HCT116 (cell line): Measurements from ENCODE around the gene TMTC2. TPM values are rescaled to one million over a fixed set of nuclear protein-coding genes. Genes with fewer than 3 reads are reported as not detected.

Experiments
- ATAC-seq: fragments of 200-7000 bp; cut with Tn5 transposase; 2 replicates; pipeline ENCODE4 v1.9.1; 2020; ENCODE audit warnings: mild to moderate bottlenecking, moderate library complexity
- BruUV-seq: library from RNA; stranded (reverse); fragments of 400-500 nt; replicated peaks from 2 replicates; lab custom pipeline; 2021; lab: Mats Ljungman, UMichigan
- CTCF ChIA-PET: fragments of 300-600 bp; sonication (Branson Sonifier 250); formaldehyde crosslinking; loops from one replicate; lab custom pipeline; 2021; ENCODE audit warnings: antibody characterized with exemption; lab: Charles Lee
- POLR2A ChIA-PET: fragments of 300-600, 350-600 bp; sonication (Branson Sonifier 250); formaldehyde crosslinking; loops from one replicate; lab custom pipeline; 2021; ENCODE audit warnings: antibody characterized with exemption; lab: Charles Lee
- RAD21 ChIA-PET, 2 experiments: fragments of 300-600 bp; sonication (Branson Sonifier 250); formaldehyde crosslinking; loops; one replicate each; lab custom pipeline; 2023; ENCODE audit warnings: low total read pairs in 2 of 2; ENCODE audit not compliant: uncharacterized antibody in 2 of 2, unreplicated experiment in 2 of 2, low non-redundant PET in 1 of 2; lab: Charles Lee
- DNase-seq: peaks from one replicate; pipeline ENCODE4 v3.0.0-alpha.2; 2010; ENCODE audit warnings: low read depth, low spot score
- H2AFZ ChIP-seq: fragments of 200-600 bp; shearing (Covaris generic), sonication (generic); 2 replicates; pipeline ENCODE4 v1.6.1; 2017; ENCODE audit warnings: low read depth, mixed run types, mixed read lengths, antibody characterized with exemption, low read length; ENCODE audit not compliant: poor library complexity, severe bottlenecking
- H3K27ac ChIP-seq: 2 replicates; pipeline ENCODE4 v1.5.1; 2012; ENCODE audit warnings: low read depth, low read length
- H3K27me3 ChIP-seq: fragments of 200-600 bp; sonication (generic); 2 replicates; pipeline ENCODE4 v1.6.1; 2016; ENCODE audit warnings: mixed run types, low read length, mixed read lengths; ENCODE audit not compliant: insufficient read depth
- H3K36me3 ChIP-seq, 2 experiments: fragments of 200-500 bp in 1 of 2; fragments of 200-600 bp in 1 of 2; sonication (Bioruptor generic) in 1 of 2; sonication (generic) in 1 of 2; 2 replicates each; pipeline versions ENCODE4 v1.5.1 to v1.6.1; 2014 to 2016; ENCODE audit warnings: low read length in 2 of 2, inconsistent platforms in 1 of 2, mixed read lengths in 1 of 2, mixed run types in 1 of 2; ENCODE audit not compliant: insufficient read depth in 2 of 2, control insufficient read depth in 1 of 2
- H3K4me1 ChIP-seq, 2 experiments: fragments of 200-600 bp in 1 of 2; sonication (generic) in 1 of 2; 2 replicates each; pipeline versions ENCODE4 v1.5.1 to v1.6.1; 2012 to 2017; ENCODE audit warnings: low read length in 2 of 2, inconsistent platforms in 1 of 2, mild to moderate bottlenecking in 1 of 2, mixed read lengths in 1 of 2, mixed run types in 1 of 2, moderate library complexity in 1 of 2; ENCODE audit not compliant: insufficient read depth in 2 of 2, control insufficient read depth in 1 of 2
- H3K4me2 ChIP-seq: fragments of 200-600 bp; sonication (generic); 2 replicates; pipeline ENCODE4 v1.6.1; 2017; ENCODE audit warnings: mixed run types, low read length, mixed read lengths
- H3K4me3 ChIP-seq, 2 experiments: fragments of 200-600 bp in 1 of 2; sonication (generic) in 1 of 2; replicated peaks in 1 of 2; 2 replicates each; pipeline ENCODE4 v1.5.1; 2011 to 2016; ENCODE audit warnings: low read length in 2 of 2, control low read depth in 1 of 2, low read depth in 1 of 2, mild to moderate bottlenecking in 1 of 2, mixed read lengths in 1 of 2, mixed run types in 1 of 2
- H3K79me2 ChIP-seq: fragments of 200-600 bp; sonication (generic); 2 replicates; pipeline ENCODE4 v1.6.1; 2017; ENCODE audit warnings: mild to moderate bottlenecking, mixed run types, low read length, moderate library complexity, mixed read lengths; ENCODE audit not compliant: insufficient read depth
- H3K9ac ChIP-seq: fragments of 200-600 bp; sonication (generic); 2 replicates; pipeline ENCODE4 v1.6.1; 2016; ENCODE audit warnings: low read length, mixed read lengths
- H3K9me2 ChIP-seq: fragments of 200-600 bp; sonication (generic), shearing (Covaris generic); 2 replicates; pipeline ENCODE4 v1.6.1; 2017; ENCODE audit warnings: mixed run types, mild to moderate bottlenecking, moderate library complexity; ENCODE audit not compliant: insufficient read depth
- H3K9me3 ChIP-seq, 2 experiments: fragments of 200-500 bp in 1 of 2; fragments of 200-600 bp in 1 of 2; sonication (Bioruptor generic) in 1 of 2; sonication (generic) in 1 of 2; 2 replicates each; pipeline ENCODE4 v1.6.1; 2014 to 2017; ENCODE audit warnings: low read length in 2 of 2, mixed read lengths in 2 of 2, inconsistent platforms in 1 of 2, low read depth in 1 of 2, mild to moderate bottlenecking in 1 of 2, mixed run types in 1 of 2, moderate library complexity in 1 of 2; ENCODE audit not compliant: control insufficient read depth in 1 of 2, insufficient read depth in 1 of 2
- H4K20me1 ChIP-seq: fragments of 200-600 bp; sonication (generic), shearing (Covaris generic); 2 replicates; pipeline ENCODE4 v1.6.1; 2017; ENCODE audit warnings: mixed run types, mild to moderate bottlenecking, moderate library complexity; ENCODE audit not compliant: insufficient read depth
- CEBPB ChIP-seq: IDR thresholded peaks from 2 replicates; pipeline ENCODE4 v1.6.1; 2012; ENCODE audit warnings: low read depth
- ELF1 ChIP-seq: IDR thresholded peaks from 2 replicates; pipeline ENCODE4 v1.6.1; 2012; ENCODE audit warnings: low read depth, borderline replicate concordance
- EZH2 ChIP-seq: fragments of 200-600 bp; sonication (generic); IDR thresholded peaks from 2 replicates; pipeline ENCODE4 v1.6.1; 2017; ENCODE audit warnings: antibody characterized with exemption, mixed run types
- EZH2phosphoT487 ChIP-seq: fragments of 200-600 bp; IDR thresholded peaks from 2 replicates; pipeline ENCODE4 v1.6.1; 2018; ENCODE audit warnings: antibody characterized with exemption, borderline replicate concordance
- POLR2A ChIP-seq: IDR thresholded peaks from 2 replicates; pipeline ENCODE4 v1.7.0; 2011; ENCODE audit warnings: borderline replicate concordance; ENCODE audit not compliant: insufficient read depth, insufficient read length; ENCODE audit errors: extremely low read depth
- POLR2AphosphoS5 ChIP-seq: IDR thresholded peaks from 2 replicates; pipeline ENCODE4 v1.6.1; 2011; ENCODE audit warnings: mild to moderate bottlenecking, low read depth, low read length, moderate library complexity
- SRF ChIP-seq: IDR thresholded peaks from 2 replicates; pipeline ENCODE4 v1.6.1; 2012; ENCODE audit warnings: low read depth
- TCF7L2 ChIP-seq: IDR thresholded peaks from 2 replicates; pipeline ENCODE4 v1.7.0; 2011; ENCODE audit warnings: borderline replicate concordance, inconsistent platforms; ENCODE audit not compliant: insufficient read depth, insufficient read length; ENCODE audit errors: extremely low read depth
- YY1 ChIP-seq: IDR thresholded peaks from 2 replicates; pipeline ENCODE4 v1.6.1; 2011; ENCODE audit warnings: low read length, low read depth, moderate library complexity, mild to moderate bottlenecking; ENCODE audit not compliant: insufficient replicate concordance; ENCODE audit errors: extremely low read depth
- ZFX ChIP-seq: fragments of 450-650 bp; IDR thresholded peaks from 2 replicates; pipeline ENCODE4 v1.6.1; 2017
- ZNF274 ChIP-seq: fragments of 200-500 bp; sonication (Bioruptor generic); IDR thresholded peaks from 2 replicates; pipeline ENCODE4 v1.6.1; 2014; ENCODE audit warnings: mild to moderate bottlenecking, low read depth, low read length, inconsistent platforms
- intact Hi-C: fragments of 100-400 bp; cut with micrococcal nuclease; formaldehyde crosslinking; loops from 2 replicates; pipeline ENCODE4 v1.10.0; 2022
- total RNA-seq: library from RNA; stranded (reverse); gene quantifications from one replicate; pipeline ENCODE4 v1.2.1, GENCODE V29; 2021; ENCODE audit not compliant: unreplicated experiment
- TF ChIP-seq, protein P1 (sequence below), 3 experiments: fragments of 200-600 bp in 1 of 3; sonication (generic) in 1 of 3; IDR thresholded peaks in 2 of 3; conservative IDR thresholded peaks in 1 of 3; 2 replicates each; pipeline ENCODE4 v1.5.1; 2012 to 2017; ENCODE audit warnings: low read depth in 2 of 3, low read length in 2 of 3, antibody characterized with exemption in 1 of 3, borderline replicate concordance in 1 of 3, control low read depth in 1 of 3, mild to moderate bottlenecking in 1 of 3, mixed read lengths in 1 of 3, mixed run types in 1 of 3, moderate library complexity in 1 of 3; ENCODE audit not compliant: insufficient read depth in 1 of 3
- TF ChIP-seq, protein P2 (sequence below): IDR thresholded peaks from 2 replicates; pipeline ENCODE4 v1.6.1; 2012
- TF ChIP-seq, protein P3 (sequence below): IDR thresholded peaks from 2 replicates; pipeline ENCODE4 v1.6.1; 2012; ENCODE audit warnings: low read depth

Gene TMTC2
- total RNA-seq, 1 experiment from 2014 or later = 11.5 TPM

DNA sequence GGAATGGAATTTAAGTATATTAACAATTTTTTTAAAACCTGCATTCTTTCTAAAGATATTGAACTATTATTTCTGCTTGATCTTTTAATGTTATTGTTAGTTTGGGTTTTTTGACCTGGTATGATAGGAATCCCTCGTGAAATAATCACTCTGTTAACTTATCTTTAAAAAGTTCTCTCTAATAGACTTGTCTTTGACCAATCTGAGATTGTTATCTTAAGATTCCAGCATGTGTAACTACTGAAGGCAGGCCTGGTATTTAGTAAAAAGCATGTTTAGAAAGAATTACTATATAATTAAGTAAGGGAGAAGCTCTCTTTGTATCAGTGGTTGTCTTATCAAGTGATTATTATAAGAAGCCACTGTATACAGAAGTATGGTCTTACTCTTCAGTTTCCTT is 4.8 kb downstream of the TMTC2 start:
- BruUV-seq = no TSS peak
- ChIA-PET CTCF (no interaction called here), POLR2A (no interaction called here), RAD21 (no interaction called here)
- Histone ChIP-seq H3K4me2 (no peak overlapping the region), H3K79me2 (no peaks in the 10 kb centered on the region), H3K9me2 (no peaks in the 10 kb centered on the region), H3K27ac (no peak overlapping the region), H2AFZ (no peak overlapping the region), H4K20me1 (no peaks in the 10 kb centered on the region), H3K9ac (no peak overlapping the region), H3K4me3 (no peak overlapping the region), H3K36me3 (no peaks in the 10 kb centered on the region), H3K27me3 (no peaks in the 10 kb centered on the region), H3K9me3 (no peaks in the 10 kb centered on the region), H3K4me1 (peaks cover 4 to 10% of the 10 kb centered on the region in 2 experiments; a peak in 2 of 4 replicates)
- intact Hi-C loops = no loop called here
- ATAC-seq (no peak), DNase-seq (no peak)
- TF ChIP-seq EZH2phosphoT487 = no peak
- no peak for TF ChIP-seq POLR2AphosphoS5
- no peak for TF ChIP-seq ZNF274
- no peak for TF ChIP-seq ELF1
- TF ChIP-seq ZFX = no peak
- no peak for TF ChIP-seq SRF
- no peak for TF ChIP-seq CEBPB
- TF ChIP-seq TCF7L2 = no peak
- TF ChIP-seq, protein P1, sequence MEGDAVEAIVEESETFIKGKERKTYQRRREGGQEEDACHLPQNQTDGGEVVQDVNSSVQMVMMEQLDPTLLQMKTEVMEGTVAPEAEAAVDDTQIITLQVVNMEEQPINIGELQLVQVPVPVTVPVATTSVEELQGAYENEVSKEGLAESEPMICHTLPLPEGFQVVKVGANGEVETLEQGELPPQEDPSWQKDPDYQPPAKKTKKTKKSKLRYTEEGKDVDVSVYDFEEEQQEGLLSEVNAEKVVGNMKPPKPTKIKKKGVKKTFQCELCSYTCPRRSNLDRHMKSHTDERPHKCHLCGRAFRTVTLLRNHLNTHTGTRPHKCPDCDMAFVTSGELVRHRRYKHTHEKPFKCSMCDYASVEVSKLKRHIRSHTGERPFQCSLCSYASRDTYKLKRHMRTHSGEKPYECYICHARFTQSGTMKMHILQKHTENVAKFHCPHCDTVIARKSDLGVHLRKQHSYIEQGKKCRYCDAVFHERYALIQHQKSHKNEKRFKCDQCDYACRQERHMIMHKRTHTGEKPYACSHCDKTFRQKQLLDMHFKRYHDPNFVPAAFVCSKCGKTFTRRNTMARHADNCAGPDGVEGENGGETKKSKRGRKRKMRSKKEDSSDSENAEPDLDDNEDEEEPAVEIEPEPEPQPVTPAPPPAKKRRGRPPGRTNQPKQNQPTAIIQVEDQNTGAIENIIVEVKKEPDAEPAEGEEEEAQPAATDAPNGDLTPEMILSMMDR (IDR thresholded peaks at IDR 0.05 in 2 of 3, conservative IDR thresholded peaks at IDR 0.05 in 1 of 3; ENCODE audit: borderline replicate concordance in 1 of 3, insufficient read depth in 1 of 3, low read depth in 2 of 3, low read length in 2 of 3) = no peak
- TF ChIP-seq, protein P2, sequence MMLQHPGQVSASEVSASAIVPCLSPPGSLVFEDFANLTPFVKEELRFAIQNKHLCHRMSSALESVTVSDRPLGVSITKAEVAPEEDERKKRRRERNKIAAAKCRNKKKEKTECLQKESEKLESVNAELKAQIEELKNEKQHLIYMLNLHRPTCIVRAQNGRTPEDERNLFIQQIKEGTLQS = no peak
- TF ChIP-seq EZH2 = no peak
- no peak for TF ChIP-seq YY1
- TF ChIP-seq, protein P3, sequence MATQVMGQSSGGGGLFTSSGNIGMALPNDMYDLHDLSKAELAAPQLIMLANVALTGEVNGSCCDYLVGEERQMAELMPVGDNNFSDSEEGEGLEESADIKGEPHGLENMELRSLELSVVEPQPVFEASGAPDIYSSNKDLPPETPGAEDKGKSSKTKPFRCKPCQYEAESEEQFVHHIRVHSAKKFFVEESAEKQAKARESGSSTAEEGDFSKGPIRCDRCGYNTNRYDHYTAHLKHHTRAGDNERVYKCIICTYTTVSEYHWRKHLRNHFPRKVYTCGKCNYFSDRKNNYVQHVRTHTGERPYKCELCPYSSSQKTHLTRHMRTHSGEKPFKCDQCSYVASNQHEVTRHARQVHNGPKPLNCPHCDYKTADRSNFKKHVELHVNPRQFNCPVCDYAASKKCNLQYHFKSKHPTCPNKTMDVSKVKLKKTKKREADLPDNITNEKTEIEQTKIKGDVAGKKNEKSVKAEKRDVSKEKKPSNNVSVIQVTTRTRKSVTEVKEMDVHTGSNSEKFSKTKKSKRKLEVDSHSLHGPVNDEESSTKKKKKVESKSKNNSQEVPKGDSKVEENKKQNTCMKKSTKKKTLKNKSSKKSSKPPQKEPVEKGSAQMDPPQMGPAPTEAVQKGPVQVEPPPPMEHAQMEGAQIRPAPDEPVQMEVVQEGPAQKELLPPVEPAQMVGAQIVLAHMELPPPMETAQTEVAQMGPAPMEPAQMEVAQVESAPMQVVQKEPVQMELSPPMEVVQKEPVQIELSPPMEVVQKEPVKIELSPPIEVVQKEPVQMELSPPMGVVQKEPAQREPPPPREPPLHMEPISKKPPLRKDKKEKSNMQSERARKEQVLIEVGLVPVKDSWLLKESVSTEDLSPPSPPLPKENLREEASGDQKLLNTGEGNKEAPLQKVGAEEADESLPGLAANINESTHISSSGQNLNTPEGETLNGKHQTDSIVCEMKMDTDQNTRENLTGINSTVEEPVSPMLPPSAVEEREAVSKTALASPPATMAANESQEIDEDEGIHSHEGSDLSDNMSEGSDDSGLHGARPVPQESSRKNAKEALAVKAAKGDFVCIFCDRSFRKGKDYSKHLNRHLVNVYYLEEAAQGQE = no peak
- no peak for TF ChIP-seq POLR2A
